ENCODE results near the gene STAC.

STAC gene, protein sequence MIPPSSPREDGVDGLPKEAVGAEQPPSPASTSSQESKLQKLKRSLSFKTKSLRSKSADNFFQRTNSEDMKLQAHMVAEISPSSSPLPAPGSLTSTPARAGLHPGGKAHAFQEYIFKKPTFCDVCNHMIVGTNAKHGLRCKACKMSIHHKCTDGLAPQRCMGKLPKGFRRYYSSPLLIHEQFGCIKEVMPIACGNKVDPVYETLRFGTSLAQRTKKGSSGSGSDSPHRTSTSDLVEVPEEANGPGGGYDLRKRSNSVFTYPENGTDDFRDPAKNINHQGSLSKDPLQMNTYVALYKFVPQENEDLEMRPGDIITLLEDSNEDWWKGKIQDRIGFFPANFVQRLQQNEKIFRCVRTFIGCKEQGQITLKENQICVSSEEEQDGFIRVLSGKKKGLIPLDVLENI

DNA sequence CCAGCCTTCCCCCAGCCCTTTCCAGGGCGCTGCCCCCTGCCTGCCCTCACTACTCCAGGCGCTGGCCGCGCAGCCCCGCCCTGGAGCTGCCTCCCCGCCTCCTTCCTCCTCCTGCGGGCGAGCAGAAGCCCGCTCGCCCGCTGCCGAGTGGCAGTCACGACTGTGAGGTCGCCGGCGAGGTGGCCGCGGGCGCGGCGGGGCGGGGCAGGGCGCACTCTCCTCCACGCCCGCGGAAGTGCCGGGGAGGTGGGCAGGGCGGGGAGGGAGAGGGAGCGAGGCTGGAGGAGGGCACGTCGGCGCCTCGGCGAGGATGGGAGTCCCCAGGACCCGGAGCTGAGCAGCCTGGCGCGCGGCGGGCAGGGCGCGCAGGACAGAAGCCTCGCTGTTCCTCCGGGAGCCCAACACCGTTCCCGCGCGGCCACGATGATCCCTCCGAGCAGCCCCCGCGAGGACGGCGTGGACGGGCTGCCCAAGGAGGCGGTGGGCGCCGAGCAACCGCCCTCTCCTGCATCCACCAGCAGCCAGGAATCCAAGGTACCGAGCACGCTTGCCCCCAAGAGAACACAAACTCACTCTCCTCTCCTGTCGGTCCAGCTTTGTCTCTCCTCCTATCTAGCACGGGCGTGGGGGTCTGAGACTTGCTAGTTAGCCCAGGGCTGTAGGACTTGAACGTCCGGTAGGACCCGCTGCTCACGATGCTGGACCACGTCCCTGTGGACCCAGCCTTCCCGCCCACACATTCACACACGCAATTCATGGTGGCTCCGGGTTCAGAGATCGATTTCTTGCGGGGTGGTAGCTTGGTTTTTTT, at the start of gene STAC:
TSS of gene STAC (plus strand) at position 284 of the 811 bp plus-strand sequence. CDS start at position 424, 140 bp downstream.
- DNase-seq: peak; percentile 51

DNA sequence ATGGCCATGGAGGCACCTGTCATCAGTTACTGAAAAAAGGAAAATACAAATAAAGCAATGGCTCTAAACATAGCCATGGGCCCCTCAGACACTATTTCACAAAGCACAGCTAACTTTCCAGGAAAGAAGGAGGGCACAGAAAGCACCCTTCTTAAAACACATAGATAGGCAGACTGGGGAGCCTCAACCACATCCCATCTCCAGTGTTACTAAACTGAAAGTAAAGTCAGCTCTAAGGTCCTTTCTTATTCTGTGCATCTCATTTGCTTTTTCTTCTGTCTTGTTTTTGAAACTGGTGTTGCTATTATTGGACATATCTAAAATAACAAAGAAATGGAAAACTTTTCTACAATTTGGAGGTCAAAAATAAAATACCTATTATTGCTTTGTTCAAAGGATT, 48.2 kb upstream of the STAC start:
- no peak for DNase-seq

DNA sequence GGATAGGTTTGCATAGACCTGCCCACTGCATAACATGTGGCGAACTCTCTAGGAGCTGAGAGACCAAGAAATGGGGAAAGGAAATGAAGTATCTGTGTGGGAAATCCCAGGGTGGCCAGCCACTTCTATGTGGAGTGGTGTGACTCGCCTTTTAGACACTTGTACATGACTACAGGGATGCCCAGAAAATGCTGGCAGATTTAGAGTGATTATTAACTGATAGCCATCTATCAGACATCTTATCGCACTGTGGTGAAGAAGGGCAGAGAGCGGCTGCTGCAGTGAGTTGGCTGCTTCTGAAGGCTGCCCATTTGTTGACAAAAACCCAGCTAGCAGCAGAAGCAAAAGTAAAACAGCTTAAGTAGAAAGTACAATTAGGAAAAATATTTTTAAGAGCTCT, 18.1 kb upstream of the STAC start:
- no peak for DNase-seq

DNA sequence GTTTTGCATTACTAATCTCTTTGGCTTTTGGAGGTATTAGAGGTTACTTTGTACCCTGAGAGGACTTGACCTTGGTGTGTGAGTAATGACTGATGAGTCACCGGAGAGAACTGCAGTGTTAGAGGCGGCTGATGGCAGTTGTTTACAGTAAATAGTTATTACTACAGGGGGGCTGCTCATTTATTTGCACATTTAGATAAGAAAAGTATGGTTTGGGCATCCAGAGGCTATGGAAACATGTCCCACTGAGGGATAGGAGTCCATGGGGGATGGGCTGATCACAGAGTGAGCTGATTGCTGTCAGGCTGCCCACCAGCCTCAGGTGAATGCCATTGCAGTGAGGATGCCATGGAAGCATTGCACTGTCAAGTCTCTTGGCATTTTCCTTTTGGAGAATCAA, 17.3 kb upstream of the STAC start:
- DNase-seq: no peak

DNA sequence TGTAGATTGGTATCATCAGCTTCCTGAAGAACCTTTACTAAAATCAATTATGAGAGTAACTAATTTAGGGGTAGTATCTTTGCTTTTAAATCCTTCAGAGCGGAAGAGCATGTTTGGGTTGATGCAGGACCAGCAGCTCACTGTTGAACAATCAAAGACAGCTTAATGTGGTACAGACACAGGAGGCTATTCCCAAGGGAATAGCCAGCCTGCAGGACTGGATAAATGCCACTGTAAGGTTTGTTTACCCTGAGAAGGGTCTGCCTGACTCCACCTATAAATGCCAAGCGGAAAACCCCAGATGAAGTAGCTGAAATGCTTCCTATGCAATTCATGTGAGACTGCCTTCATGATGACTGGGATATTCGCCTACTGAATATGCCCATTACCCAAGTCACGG, 16.0 kb upstream of the STAC start:
- DNase-seq: peak; percentile 51

DNA sequence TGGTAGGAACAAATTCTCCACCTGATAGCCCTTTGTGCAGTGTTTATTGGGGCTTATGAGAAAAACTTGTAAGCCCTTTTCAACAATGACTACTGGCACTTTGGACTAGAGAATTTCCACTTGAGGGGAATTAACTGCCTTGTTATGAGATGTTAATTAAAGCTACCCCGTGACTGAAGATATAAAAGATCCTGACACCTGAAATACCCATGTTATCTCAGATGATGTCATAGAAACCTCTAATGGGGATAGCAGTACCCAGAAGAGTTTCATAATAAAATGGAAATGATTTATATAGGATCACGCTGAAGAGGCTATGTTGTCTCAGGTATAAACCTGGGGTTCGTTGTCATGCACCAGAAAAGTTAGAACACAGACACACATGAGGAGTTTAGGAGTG, 14.5 kb upstream of the STAC start:
- DNase-seq: no peak

DNA sequence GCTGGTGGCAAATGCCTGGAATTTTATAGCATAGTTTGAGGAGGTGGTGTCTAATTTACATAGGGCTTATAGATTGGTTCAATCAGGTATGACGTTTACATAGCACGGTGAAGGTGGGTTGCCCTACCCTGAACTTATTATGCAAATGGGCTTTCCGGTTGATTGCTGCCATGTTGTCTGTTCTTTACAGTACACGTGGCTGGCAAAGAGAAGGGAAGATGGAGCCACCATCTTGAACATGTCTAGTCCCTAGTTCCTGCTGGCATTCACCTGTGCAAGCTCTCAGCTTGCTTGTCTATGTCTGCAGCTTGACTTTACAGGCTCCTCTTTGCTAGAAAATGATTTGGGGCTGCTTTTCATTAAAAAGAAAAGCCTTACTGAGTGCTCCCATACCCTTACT, 14.0 kb upstream of the STAC start:
- peak; percentile 4 for DNase-seq

DNA sequence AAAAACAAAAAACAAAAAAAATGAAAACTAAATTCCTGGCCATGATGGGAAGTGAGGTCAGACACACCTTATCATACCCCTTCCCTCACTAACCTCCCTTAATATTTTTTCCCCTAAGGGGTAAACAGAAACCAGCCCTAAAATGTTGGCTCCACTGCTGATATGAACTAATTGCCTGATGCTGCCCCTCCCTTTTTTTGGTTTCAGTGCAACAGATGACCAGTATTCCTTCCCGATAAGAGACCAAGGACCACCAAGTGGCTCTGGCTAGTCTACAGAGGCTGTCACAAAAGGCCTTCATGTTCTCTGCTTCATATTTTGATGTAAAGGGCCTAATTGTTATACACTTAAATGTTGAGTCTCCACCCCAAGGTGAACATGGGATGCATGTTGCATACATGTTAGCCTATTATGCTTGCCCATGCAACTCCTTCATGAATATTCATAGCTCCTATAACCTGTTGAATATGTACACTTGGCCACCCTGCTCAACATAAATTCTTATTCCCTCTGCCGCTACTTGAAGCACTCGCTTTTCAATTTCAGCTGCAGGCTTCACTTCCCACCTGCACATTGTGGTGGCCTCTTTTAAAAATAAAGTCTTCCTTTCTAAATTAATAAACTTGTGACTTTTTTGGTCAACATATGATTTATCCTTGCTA, 12.3 kb upstream of the STAC start:
- DNase-seq: no peak

DNA sequence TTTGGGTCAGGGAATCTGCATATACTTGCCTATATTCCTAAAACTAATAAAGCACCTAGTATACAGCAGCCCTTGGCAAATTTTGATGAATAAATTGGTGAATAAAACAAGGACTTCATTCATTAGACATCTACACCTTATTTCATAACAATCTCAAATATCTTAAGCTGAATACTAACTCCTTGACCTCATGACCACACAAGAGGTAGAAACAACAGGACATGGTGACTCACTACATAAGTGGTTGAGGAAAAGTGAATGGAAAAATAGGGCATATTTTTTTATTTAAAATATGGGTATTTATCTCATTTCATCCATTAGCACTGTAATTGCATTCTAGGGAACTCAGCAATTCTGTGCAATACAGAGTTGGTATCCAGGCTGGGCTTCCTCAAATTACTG, 7.8 kb upstream of the STAC start:
- no peak for DNase-seq

DNA sequence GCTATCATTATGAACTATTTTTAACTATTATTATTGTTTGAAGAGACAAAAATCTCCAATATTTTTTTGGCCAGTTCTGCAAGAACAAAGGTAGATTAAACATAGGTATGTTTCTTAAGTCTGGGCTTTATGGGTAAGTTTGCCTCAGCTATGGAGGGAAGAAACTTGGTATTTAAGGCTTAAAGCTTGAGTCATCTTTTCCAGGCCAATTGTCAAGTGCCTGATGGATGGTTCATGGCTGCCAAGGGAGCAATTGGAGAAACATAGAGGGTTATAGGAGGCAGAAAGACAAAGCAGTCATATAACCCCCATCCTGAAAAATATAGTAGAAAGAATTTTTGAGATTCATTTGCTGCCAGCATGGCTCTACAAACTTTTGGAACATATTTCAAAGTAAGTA, 7.2 kb upstream of the STAC start:
- no peak for DNase-seq

DNA sequence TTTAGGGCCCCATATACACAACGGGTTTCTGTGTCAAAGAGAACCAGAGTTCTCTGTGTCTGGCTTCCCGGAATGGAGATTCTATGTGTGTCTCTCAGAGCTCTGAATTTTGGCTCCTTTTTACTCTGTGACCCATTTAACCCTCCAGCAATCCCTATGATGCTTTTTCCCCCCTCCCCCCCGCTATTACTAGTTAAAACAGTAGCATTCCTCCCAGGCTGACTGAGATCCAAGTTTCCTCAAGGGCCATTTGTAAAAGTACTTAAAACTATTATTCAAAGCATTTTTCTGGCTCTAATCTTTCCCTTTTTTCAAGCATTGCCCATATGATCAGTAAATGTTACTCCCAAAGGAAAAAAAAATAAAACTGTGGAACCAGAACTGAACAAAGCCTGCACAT, 6.6 kb upstream of the STAC start:
- no peak for DNase-seq

DNA sequence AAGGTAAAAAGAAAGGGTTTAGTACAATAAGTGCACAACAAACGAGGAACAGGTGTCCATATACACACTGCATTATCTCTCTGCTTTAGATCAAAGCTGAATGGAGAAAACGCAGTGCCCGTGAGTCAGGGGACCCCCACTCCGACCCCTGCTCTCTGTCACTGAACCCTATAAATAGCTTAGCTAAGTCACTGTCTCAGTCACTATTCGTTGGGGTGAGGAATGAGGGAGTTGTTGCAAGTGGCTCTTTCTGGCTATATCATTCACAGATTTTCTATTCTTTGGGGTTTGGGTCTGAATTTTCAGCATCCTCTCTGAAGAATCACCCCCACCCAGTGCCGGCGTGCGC, 458 bp upstream of the STAC start:
- no peak for DNase-seq

DNA sequence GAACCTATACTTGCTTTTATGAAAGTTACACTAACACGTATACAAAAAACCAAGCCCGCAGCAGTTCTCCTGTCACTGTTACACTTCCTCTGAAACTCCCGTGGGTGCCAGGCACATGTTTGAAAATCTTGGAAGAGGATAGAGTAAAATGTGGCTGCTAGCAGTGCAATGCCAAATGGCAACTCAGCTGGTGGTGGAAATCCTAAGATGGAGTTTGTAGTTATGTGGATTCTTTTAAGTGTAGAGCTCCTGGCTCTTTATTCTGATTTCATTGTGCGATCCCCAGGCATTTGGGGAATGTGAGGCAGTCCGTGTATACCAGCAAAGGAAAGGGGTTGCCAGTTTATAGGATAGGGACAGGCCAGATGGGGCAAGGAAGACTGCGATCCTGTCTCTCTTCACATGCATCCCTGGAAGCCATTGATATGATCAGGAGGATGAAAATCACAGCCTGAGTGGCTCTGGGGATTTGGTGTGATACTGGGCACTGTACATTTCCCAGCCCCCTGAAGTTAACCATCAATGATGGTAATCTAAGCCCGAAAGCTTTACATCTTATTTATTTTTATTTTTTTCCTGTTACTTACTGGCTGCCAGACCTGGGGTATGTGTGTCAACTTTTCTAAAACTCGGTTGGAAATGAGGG, 1.1 kb downstream of the STAC start:
- DNase-seq: no peak

DNA sequence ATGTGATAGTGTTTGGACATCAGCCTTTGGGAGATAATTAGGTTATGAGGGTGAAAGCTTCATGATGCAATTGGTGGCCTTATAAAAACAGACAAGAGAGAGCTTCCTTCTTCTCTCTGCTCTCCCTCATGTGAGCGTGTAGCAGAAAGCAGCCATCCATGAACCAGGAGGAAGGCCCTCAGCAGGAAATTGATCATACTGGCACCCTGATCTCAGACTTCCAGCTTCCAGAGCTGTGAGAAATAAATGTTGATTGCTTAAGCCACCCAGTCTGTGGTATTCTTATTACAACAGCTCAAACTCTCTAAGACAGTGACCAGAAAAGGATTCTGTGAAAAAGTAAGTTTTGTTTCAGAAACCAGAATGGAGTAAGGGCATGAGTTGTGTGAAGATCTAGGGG, 13.3 kb downstream of the STAC start:
- DNase-seq: no peak

DNA sequence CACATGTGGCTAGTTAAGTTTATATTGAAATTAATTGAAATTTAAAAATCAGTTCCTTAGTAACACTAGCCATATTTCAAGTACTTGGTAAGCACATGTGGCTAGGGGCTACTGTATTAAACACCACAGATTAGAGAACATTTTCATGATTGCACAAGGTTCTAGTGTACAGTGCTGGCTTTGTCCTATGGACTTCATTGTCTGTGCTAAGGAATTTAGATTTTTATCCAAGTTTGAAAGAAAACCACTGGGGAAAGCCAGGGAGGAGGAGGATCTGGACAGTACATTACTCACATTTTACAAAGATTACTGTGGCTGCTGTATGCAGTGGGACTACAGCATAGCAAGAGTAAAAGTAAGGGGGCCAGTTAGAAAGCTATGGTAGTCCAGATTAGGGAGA, 13.9 kb downstream of the STAC start:
- no peak for DNase-seq

DNA sequence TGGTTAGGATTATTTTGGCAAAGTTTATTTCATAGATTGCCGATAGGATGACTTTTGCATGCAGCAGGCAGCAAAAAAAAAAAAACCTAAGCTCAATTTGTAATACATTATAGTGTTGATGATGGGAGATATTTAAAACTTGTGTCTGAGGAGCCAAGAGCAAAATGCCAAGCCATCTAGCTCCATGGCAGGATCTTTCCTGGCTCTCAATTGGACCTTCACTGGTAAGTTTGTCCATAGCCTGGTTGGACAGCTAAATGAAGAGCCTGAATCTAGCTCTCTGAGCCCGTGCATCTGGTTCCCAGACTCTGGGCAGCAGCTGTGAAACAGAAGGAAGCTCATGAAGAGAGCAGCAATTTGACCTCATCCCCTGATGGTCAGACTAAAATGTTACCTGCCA, 17.5 kb downstream of the STAC start:
- DNase-seq: no peak

DNA sequence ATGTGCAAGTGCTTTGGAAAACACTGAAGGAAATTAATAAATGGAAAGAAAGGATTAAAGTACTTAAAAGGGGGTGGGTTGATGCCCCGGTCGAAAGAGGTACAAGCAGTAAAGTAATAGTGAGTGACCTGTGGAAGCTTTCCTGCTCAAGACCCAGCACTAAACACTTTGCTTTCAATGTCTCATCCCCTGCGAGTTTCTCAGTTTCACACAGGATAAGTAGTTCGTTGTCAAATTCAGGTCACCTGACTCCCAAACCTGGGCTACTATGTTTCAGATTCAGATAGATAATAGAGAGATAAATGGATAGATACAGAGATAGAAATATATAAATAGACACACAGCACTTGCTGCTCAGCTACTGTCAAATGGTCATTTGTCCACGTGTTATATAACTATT, 19.6 kb downstream of the STAC start:
- DNase-seq: no peak

DNA sequence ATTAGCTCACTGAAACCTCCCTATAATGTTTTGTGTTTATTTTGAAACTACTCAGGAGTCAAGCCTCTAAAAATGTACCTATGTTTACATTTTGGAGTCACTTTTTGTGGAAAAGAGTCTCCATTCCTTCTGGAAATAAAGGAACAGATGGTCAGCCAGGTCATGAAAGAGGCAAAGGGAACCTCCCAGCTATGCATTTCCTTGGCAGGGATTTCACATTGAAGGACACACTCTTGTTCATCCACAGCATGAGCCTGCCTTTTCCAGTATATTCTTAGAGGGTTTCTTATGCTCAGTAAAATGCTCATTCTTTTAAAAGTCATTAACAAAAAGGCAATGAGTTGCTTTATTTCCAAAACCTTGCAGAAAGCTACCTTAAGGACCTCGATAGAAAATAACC, 20.8 kb downstream of the STAC start:
- DNase-seq: peak; percentile 14

DNA sequence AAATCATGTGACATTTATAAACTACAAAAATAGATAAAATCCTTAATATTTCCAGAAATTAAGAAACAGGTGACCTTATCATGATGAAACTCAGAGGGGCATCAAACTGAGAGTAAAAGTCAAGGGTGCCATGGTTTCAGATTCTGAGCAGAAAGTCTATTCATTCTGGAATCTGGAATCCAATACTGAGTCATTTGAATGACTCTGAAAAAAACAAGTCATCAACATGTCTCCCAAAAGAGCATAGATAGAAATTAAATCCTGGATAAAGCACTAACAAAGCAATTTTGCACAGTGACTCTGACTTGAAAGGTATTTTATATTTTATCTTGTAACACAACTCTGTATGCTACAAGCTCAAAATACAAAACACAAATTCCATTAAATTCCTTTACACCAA, 23.4 kb downstream of the STAC start:
- DNase-seq: no peak

DNA sequence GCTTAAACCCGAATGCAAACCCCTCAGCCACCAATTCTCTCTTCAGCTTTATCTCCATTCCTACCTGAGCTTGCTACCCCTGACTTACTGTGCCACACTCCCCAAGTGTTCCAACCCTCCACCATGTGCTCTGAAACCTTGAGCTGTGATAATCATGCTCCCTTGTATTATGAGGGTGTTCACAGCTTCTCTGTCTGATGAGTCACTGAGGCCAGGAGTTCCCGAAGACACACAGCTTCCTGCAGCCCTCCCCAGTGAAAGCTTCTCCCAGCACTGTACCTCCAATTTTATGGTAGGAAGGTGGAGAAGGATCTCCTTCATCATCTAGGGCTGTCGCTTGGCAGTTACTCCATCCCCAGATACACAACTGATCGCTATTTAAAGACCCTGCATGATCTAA, 24.9 kb downstream of the STAC start:
- DNase-seq: no peak

DNA sequence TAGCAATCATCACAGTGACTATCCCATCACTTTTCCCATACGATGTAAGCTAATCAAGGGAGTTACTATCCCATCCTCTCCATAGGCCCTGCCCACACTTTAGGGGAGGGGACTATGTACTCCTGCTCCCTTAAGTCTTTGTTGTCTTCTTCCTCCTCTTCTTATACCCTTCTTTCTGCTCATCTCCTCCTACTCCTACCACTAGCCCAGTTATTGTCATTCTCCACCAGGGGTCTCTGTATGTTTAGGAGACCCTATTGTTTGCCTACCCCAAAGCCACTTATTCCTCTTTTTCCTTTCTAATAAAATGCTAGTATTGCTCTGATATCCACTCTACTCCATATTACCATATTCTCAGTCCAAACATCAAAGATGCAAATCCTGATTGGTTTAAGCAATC, 27.8 kb downstream of the STAC start:
- DNase-seq: no peak

DNA sequence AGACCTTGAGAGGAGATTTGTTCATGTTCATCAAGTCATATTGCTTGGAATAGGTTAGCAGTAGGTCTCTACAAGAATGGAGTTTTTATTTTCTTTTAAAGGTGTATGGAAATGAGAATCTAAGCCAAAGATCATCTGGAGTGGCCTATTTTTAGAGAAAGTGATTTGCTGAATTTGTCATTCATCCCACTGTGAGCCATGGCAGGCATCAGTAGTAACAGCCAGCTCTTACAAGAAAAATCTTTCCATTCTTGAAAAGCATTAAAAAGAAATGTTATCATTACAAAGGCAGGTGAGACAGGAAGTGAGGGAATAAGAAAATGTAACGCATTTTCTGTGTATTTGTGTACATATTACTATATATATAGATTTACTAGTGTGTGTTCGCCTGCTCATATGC, 29.6 kb downstream of the STAC start:
- no peak for DNase-seq

DNA sequence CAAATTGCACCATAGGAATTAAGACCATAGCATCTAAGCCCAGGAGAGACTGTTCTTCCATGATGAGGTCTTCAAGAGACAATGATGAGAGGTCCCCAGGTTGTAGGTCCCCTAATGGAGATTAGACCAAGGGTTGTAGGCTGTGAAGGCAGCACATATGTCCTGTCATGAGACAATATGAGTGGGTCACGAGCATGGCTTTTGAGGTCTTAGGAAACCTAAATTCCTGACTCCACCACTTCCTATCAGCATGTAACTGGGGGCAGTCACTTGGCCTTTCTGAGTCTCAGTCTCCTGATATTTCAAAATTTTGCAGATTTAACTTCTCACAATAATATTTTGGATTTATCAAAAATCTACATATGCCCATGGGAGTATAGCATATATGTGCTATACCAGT, 31.3 kb downstream of the STAC start:
- DNase-seq: no peak

DNA sequence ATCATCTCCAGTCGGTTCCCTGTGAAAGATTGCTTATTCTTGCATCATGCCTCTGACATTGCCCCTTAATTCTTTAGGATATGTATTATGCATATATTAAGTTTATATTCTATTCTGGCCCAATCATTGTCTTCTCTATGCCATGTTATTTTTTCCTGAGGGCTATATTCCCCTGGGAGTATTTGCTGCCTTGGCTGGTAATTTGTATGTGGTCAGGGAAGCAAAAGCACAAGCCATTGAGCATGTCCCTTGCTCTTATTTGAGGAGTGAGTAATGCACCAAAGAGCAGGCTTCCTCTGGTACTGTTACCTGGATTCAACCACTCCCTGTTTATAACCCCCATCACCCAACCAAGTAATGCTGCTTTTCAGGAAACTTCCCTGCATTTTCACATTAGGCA, 36.3 kb downstream of the STAC start:
- DNase-seq: no peak

Data from NCI-H69 (cell line).